Suprapubic skin (tissue), 3 donors: ENCODE data around the gene HADH.

ENCODE experiments used
- EP300 ChIP-seq: sonication (generic); formaldehyde crosslinking; IDR thresholded peaks from one replicate; pipeline ENCODE4 v1.6.1; 2017; ENCODE audit warnings: antibody characterized with exemption
- TF ChIP-seq, protein P1 (sequence below), 2 donors: fragments of 200-600 bp in 1 of 2; fragments of 450-650 bp in 1 of 2; sonication (generic) in 1 of 2; IDR thresholded peaks; one replicate each; pipeline ENCODE4 v1.5.1; 2016 to 2019; ENCODE audit warnings: antibody characterized with exemption in 2 of 2, mild to moderate bottlenecking in 1 of 2, moderate library complexity in 1 of 2

DNA sequence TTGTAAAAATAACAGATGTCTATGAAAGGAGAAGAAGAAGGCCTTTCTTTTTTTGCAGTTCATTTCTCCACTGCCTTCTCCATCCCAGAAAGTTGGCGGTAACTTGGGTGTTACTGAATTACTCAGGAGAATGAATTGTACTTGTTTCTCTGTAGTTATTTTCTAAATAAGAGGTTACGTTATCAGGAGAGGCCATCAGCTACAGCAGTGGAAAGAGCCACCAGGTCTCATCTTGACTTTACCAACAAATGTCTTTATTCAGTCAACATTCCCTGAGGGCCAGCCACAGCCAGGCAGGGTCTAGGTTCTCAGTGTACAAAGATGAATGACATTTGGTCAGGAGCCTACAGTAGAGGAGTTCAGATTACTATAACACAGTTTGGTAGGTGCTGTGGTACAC, 8.1 kb downstream of the HADH start:
- TF ChIP-seq, protein P1, sequence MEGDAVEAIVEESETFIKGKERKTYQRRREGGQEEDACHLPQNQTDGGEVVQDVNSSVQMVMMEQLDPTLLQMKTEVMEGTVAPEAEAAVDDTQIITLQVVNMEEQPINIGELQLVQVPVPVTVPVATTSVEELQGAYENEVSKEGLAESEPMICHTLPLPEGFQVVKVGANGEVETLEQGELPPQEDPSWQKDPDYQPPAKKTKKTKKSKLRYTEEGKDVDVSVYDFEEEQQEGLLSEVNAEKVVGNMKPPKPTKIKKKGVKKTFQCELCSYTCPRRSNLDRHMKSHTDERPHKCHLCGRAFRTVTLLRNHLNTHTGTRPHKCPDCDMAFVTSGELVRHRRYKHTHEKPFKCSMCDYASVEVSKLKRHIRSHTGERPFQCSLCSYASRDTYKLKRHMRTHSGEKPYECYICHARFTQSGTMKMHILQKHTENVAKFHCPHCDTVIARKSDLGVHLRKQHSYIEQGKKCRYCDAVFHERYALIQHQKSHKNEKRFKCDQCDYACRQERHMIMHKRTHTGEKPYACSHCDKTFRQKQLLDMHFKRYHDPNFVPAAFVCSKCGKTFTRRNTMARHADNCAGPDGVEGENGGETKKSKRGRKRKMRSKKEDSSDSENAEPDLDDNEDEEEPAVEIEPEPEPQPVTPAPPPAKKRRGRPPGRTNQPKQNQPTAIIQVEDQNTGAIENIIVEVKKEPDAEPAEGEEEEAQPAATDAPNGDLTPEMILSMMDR (IDR thresholded peaks at IDR 0.05) = no peak
- TF ChIP-seq EP300 = no peak
